Kidney (tissue), 14 donors: Measurements from ENCODE around the gene TMEM9. TPM values are rescaled to one million over a fixed set of nuclear protein-coding genes. Genes with fewer than 3 reads are reported as not detected.

Source experiments
- DNase-seq, 5 donors: peaks; one replicate each; pipeline ENCODE4 v3.0.0-alpha.2; 2013 to 2020
- FAIRE-seq: peaks from 2 replicates; lab custom pipeline; 2012; peaks lifted over from hg19 to GRCh38; lab: Jason Lieb, UNC
- H3K27ac ChIP-seq, 2 donors: one replicate each; pipeline ENCODE4 v1.7.0; 2013; ENCODE audit warnings: low read depth in 2 of 2, low read length in 2 of 2, inconsistent platforms in 1 of 2
- H3K27me3 ChIP-seq: one replicate; pipeline ENCODE4 v1.7.1; 2013; ENCODE audit warnings: low read length, inconsistent platforms; ENCODE audit not compliant: control insufficient read depth, insufficient read depth
- H3K36me3 ChIP-seq, 3 donors: one replicate each; pipeline versions ENCODE4 v1.7.0 to v1.7.1; 2013; ENCODE audit warnings: low read length in 3 of 3, control low read depth in 1 of 3, inconsistent platforms in 1 of 3; ENCODE audit not compliant: insufficient read depth in 3 of 3, control insufficient read depth in 2 of 3
- H3K4me1 ChIP-seq, 3 donors: one replicate each; pipeline versions ENCODE4 v1.7.0 to v1.7.1; 2013; ENCODE audit warnings: low read length in 3 of 3, inconsistent platforms in 1 of 3, low read depth in 1 of 3; ENCODE audit not compliant: control insufficient read depth in 2 of 3, insufficient read depth in 2 of 3
- H3K4me3 ChIP-seq, 3 donors: one replicate each; pipeline versions ENCODE4 v1.7.0 to v1.8.1; 2013; ENCODE audit warnings: low read length in 3 of 3, control low read depth in 1 of 3, inconsistent platforms in 1 of 3
- H3K9ac ChIP-seq, 3 donors: one replicate each; pipeline versions ENCODE4 v1.7.0 to v1.7.1; 2013; ENCODE audit warnings: low read length in 3 of 3, control low read depth in 1 of 3, inconsistent platforms in 1 of 3
- H3K9me3 ChIP-seq, 3 donors: one replicate each; pipeline versions ENCODE4 v1.7.0 to v1.7.1; 2013; ENCODE audit warnings: low read length in 3 of 3, control low read depth in 1 of 3, inconsistent platforms in 1 of 3; ENCODE audit not compliant: control insufficient read depth in 2 of 3, insufficient read depth in 1 of 3
- CTCF ChIP-seq: IDR thresholded peaks from 3 replicates; pipeline ENCODE4 v1.5.1; 2012; ENCODE audit warnings: mild to moderate bottlenecking, moderate library complexity, borderline replicate concordance; ENCODE audit not compliant: insufficient read depth; ENCODE audit errors: extremely low read depth
- intact Hi-C: fragments of 100-400 bp; cut with DNase I; formaldehyde crosslinking; loops from one replicate; pipeline ENCODE4 v1.11.1; 2022
- polyA plus RNA-seq: library from polyadenylated mRNA; stranded (reverse); fragments of 350-450 nt; fragmentation: Illumina TruSeq; extraction: RNeasy Lipid Tissue Mini Kit (QIAGEN cat#74804); gene quantifications from one replicate; pipeline ENCODE4 v1.2.3, GENCODE V29; 2014; ENCODE audit warnings: low read depth, low replicate concordance; ENCODE audit not compliant: insufficient read depth
- total RNA-seq: library from RNA; stranded (reverse); fragmentation: NEBNext Ultra II Directional; extraction: Animal tissue kit (Norgen Biotek cat#: 25700); gene quantifications from one replicate; pipeline ENCODE4 v1.2.1, GENCODE V29; 2021
- donor health status: control.
- donor health status: control.
- donor health status: control.
- donor health status: control.
- donor health status: control.
- donor health status: DM: yes; HTN: yes; CAD: no.
- donor health status: Normal renal cell carcinoma (clear cell type).

TMEM9 gene
- total and polyA plus RNA-seq, 2 donors from 2014 or later, result 81.9 to 166 TPM

GRCh38 chr1:201119206-201120197 lies 34.8 kb downstream of the TMEM9 start:
- FAIRE-seq (no peak), DNase-seq (peak in 2 of 5 donors; percentile 43 to 57)
- H3K4me1 ChIP-seq, result no peaks in the 10 kb centered on the region
- peak; percentile 38 for TF ChIP-seq CTCF
- intact Hi-C loops, result no loop called here
- no peak overlapping the region for H3K4me3 ChIP-seq
- H3K9ac ChIP-seq, result no peak overlapping the region
- H3K27me3 ChIP-seq, result no peaks in the 10 kb centered on the region
- no peak overlapping the region for H3K27ac ChIP-seq
- H3K9me3 ChIP-seq, result no peaks in the 10 kb centered on the region
- no peaks in the 10 kb centered on the region for H3K36me3 ChIP-seq

- H3K27me3 ChIP-seq, result no peaks in the 10 kb centered on the region
- H3K36me3 ChIP-seq, result no peaks in the 10 kb centered on the region
- H3K27ac ChIP-seq, result no peak overlapping the region
- H3K4me3 ChIP-seq, result no peak overlapping the region
- H3K4me1 ChIP-seq, result peaks cover 0 to 3% (median 0%) of the 10 kb centered on the region in 3 donors
- H3K9ac ChIP-seq, result no peak overlapping the region
- intact Hi-C loops, result no loop called here
- FAIRE-seq (no peak), DNase-seq (peak in 1 of 5 donors; percentile 29)
- TF ChIP-seq CTCF, result no peak
- H3K9me3 ChIP-seq, result no peaks in the 10 kb centered on the region
Measured at GRCh38 chr1:201116091-201116490, 38.2 kb downstream of the TMEM9 start.

GRCh38 chr1:201115390-201115937 lies 38.8 kb downstream of the TMEM9 start:
- no peak for FAIRE-seq
- peak in 1 of 5 donors; percentile 69 for DNase-seq
- Histone ChIP-seq H3K27ac (no peak overlapping the region), H3K36me3 (no peaks in the 10 kb centered on the region), H3K27me3 (no peaks in the 10 kb centered on the region), H3K9ac (no peak overlapping the region), H3K4me3 (no peak overlapping the region), H3K4me1 (peaks cover 0 to 3% (median 0%) of the 10 kb centered on the region in 3 donors), H3K9me3 (no peaks in the 10 kb centered on the region)
- TF ChIP-seq CTCF, result no peak
- intact Hi-C loops, result no loop called here
